Fibroblast of mammary gland (primary cell): Measurements from ENCODE around the gene CDC42SE2.

ENCODE experiments used
- DNase-seq: peaks from one replicate; pipeline ENCODE4 v3.0.0-alpha.2; 2010; ENCODE audit warnings: low read depth
- H3K4me3 ChIP-seq: 2 replicates; pipeline ENCODE4 v1.5.1; 2011; ENCODE audit warnings: low read depth, mild to moderate bottlenecking, low read length, moderate library complexity; ENCODE audit not compliant: control insufficient read depth
- TF ChIP-seq, protein P1 (sequence below): conservative IDR thresholded peaks from 2 replicates; pipeline ENCODE4 v1.5.1; 2011; ENCODE audit warnings: low read depth, low read length, inconsistent platforms; ENCODE audit not compliant: control insufficient read depth, insufficient read depth

The CDC42SE2 gene

GRCh38 chr5:131316026-131316425 is 52.2 kb downstream of the CDC42SE2 start:
- H3K4me3 ChIP-seq: no peak overlapping the region
- DNase-seq: no peak
- TF ChIP-seq, protein P1, sequence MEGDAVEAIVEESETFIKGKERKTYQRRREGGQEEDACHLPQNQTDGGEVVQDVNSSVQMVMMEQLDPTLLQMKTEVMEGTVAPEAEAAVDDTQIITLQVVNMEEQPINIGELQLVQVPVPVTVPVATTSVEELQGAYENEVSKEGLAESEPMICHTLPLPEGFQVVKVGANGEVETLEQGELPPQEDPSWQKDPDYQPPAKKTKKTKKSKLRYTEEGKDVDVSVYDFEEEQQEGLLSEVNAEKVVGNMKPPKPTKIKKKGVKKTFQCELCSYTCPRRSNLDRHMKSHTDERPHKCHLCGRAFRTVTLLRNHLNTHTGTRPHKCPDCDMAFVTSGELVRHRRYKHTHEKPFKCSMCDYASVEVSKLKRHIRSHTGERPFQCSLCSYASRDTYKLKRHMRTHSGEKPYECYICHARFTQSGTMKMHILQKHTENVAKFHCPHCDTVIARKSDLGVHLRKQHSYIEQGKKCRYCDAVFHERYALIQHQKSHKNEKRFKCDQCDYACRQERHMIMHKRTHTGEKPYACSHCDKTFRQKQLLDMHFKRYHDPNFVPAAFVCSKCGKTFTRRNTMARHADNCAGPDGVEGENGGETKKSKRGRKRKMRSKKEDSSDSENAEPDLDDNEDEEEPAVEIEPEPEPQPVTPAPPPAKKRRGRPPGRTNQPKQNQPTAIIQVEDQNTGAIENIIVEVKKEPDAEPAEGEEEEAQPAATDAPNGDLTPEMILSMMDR: no peak

DNA sequence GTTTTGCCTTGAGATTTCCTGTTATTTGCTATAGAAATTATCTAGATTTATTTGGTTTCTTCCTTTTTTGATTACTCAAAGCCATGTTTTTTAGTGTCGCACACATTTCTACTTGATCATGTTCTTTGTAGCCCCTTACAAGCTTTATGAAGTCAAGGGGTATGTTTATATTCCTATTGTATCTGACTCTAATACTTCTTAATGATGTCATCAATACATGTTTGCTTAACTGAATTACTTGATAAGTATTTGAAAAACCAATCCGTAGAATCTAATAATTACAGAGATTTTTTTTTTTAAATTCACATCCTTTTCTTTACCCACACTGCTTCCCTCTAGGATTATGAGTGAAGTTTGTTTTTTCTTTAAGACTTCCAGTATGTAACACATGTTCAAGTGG is 53.0 kb downstream of the CDC42SE2 start:
- TF ChIP-seq, protein P1: no peak
- no peak for DNase-seq

GRCh38 chr5:131318455-131318854 is 54.6 kb downstream of the CDC42SE2 start:
- no peak overlapping the region for H3K4me3 ChIP-seq
- no peak for DNase-seq
- TF ChIP-seq, protein P1: no peak

More for the DNA sequence above, 53.0 kb downstream of the CDC42SE2 start:
- H3K4me3 ChIP-seq: no peak overlapping the region

DNA sequence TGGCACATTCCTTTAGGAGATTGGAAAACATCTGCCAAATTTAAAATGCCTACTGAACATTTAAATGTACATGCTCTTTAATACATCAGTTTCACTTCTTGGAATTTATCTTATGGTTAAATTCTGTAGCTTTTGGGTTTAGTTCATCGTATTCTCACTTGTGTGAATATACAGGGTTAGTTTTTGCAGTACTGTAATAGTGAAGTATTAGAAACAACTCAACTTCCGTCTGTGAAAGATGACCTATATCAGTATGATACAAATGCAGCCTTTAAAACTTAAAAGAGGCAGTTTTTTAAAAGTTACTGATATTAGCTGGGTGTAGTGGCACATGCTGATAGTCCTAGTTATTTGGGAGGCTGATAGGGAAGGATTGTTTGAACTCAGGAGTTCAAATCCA is 57.2 kb downstream of the CDC42SE2 start:
- DNase-seq: no peak
- TF ChIP-seq, protein P1: no peak
- no peak overlapping the region for H3K4me3 ChIP-seq

- TF ChIP-seq, protein P1: no peak
- DNase-seq: no peak
- H3K4me3 ChIP-seq: no peak overlapping the region
These were observed 59.1 kb downstream of the CDC42SE2 start for GRCh38 chr5:131322926-131323325.

- no peak overlapping the region for H3K4me3 ChIP-seq
- TF ChIP-seq, protein P1: no peak
- DNase-seq: no peak
These were observed 59.5 kb downstream of the CDC42SE2 start for GRCh38 chr5:131323378-131323777.

- TF ChIP-seq, protein P1: no peak
- no peak overlapping the region for H3K4me3 ChIP-seq
- no peak for DNase-seq
These were observed 60.5 kb downstream of the CDC42SE2 start for GRCh38 chr5:131324303-131324702.
